Common myeloid progenitor, CD34-positive (primary cell): ENCODE measurements around the gene UBE2B.

Source experiments
- CTCF ChIA-PET: fragments of 350-600 bp; sonication (Branson Sonifier 250); formaldehyde crosslinking; loops from one replicate; lab custom pipeline; 2021; ENCODE audit warnings: antibody characterized with exemption; lab: Charles Lee
- POLR2A ChIA-PET: fragments of 350-600 bp; sonication (Branson Sonifier 250); formaldehyde crosslinking; loops from one replicate; lab custom pipeline; 2021; ENCODE audit warnings: antibody characterized with exemption; lab: Charles Lee
- DNase-seq, 3 donors: peaks; one replicate each; pipeline versions ENCODE4 v3.0.0 to v3.0.0-alpha.2; 2013
- H3K27ac ChIP-seq, 2 experiments: 1 replicate in 1 of 2; 2 replicates in 1 of 2; pipeline ENCODE4 v1.7.0; 2013; ENCODE audit warnings: inconsistent platforms in 2 of 2, low read length in 2 of 2, mild to moderate bottlenecking in 2 of 2, low read depth in 1 of 2, moderate library complexity in 1 of 2; ENCODE audit not compliant: severe bottlenecking in 2 of 2, insufficient read depth in 1 of 2, poor library complexity in 1 of 2
- H3K27me3 ChIP-seq, 5 experiments: replicated peaks in 2 of 5; 1 replicate in 3 of 5; 2 replicates in 2 of 5; pipeline versions ENCODE4 v1.6.1 to v1.7.0; 2013; ENCODE audit warnings: low read length in 4 of 5, mild to moderate bottlenecking in 2 of 5, moderate library complexity in 2 of 5, inconsistent platforms in 1 of 5; ENCODE audit not compliant: insufficient read depth in 5 of 5, control insufficient read depth in 4 of 5
- H3K36me3 ChIP-seq, 4 experiments: 1 replicate in 2 of 4; 2 replicates in 2 of 4; pipeline versions ENCODE4 v1.6.1 to v1.7.0; 2013; ENCODE audit warnings: low read length in 3 of 4, control low read depth in 1 of 4, mild to moderate bottlenecking in 1 of 4; ENCODE audit not compliant: control insufficient read depth in 4 of 4, insufficient read depth in 4 of 4
- H3K4me1 ChIP-seq, 4 experiments: 1 replicate in 3 of 4; 2 replicates in 1 of 4; pipeline versions ENCODE4 v1.6.1 to v1.7.1; 2013; ENCODE audit warnings: low read length in 3 of 4, mild to moderate bottlenecking in 3 of 4, control low read depth in 1 of 4, inconsistent platforms in 1 of 4, moderate library complexity in 1 of 4; ENCODE audit not compliant: control insufficient read depth in 4 of 4, insufficient read depth in 4 of 4; ENCODE audit errors: control extremely low read depth in 1 of 4
- H3K4me3 ChIP-seq, 7 experiments: 1 replicate in 4 of 7; 2 replicates in 3 of 7; pipeline versions ENCODE4 v1.5.1 to v1.7.0; 2013; ENCODE audit warnings: mild to moderate bottlenecking in 7 of 7, low read length in 6 of 7, moderate library complexity in 6 of 7, inconsistent platforms in 2 of 7, low read depth in 2 of 7, control low read depth in 1 of 7; ENCODE audit not compliant: insufficient read depth in 4 of 7, control insufficient read depth in 1 of 7; ENCODE audit errors: extremely low read depth in 1 of 7
- H3K9me3 ChIP-seq, 5 experiments: 1 replicate in 4 of 5; 2 replicates in 1 of 5; pipeline versions ENCODE4 v1.6.1 to v1.7.1; 2013; ENCODE audit warnings: low read length in 4 of 5, mild to moderate bottlenecking in 2 of 5, inconsistent platforms in 1 of 5, low read depth in 1 of 5, moderate library complexity in 1 of 5; ENCODE audit not compliant: control insufficient read depth in 4 of 5, insufficient read depth in 2 of 5; ENCODE audit errors: control extremely low read depth in 1 of 5
- whole genome bisulfite sequencing: methylation state at CpG from one replicate; pipeline ENCODE4 v1.1.5; 2013; ENCODE audit not compliant: insufficient coverage; 5-methylcytosine and 5-hydroxymethylcytosine counted together

UBE2B gene

DNA sequence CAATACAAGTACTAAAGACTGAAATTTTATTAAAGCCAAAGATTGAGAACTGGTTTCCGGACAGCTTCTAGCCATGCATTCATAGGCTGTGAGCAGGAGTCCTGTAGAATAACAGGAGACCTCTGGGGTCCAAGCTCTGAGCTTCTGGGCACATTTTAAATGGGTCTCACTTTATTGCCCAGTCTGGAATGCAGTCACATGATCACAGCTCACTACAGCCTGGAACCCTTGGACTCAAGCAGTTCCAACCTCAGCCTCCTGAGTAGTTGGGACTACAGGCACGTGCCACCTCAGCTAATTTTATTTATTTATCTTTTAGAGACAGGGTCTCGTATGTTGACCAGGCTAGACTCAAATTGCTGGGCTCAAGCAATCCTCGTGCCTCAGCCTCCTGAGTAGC lies 24.9 kb downstream of the UBE2B start:
- Histone ChIP-seq H3K4me1 (no peaks in the 10 kb centered on the region), H3K36me3 (peaks cover 31 to 65% (median 49%) of the 10 kb centered on the region in 4 experiments), H3K27ac (no peak overlapping the region), H3K4me3 (no peak overlapping the region), H3K9me3 (no peaks in the 10 kb centered on the region), H3K27me3 (no peaks in the 10 kb centered on the region)
- ChIA-PET POLR2A (no interaction called here), CTCF (interaction anchor here (0.8 to 2.2 kb wide), 7 partner anchors 12 to 191 kb away, joined by 3 to 9 read pairs (median 4); partner anchors contain the start of gene CDKN2AIPNL)
- WGBS: 96% methylated on average over 3 of the region's 4 CpGs
- DNase-seq: no peak

DNA sequence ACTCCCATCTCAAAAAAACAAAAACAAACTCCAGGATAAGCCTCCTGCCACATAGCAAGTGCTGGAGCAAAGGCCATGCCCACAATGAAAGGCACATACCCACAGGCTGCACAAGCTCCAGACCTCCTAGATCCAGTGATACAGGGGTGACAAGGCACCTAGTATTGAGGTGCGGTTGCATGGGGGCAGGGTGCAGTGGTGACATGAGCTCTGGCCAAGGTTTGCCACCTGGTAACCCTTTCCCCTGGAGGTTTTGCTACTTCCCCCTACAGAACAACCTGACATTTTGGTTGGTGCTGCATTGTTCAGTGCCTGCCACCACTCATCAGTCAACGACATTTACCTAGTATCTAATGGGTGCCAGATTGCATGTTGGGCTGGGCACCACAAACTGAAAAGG lies 25.8 kb downstream of the UBE2B start:
- WGBS: 90% methylated on average over 1 of the region's 2 CpGs
- Histone ChIP-seq H3K27ac (no peak overlapping the region), H3K4me3 (no peak overlapping the region), H3K9me3 (no peaks in the 10 kb centered on the region), H3K4me1 (no peaks in the 10 kb centered on the region), H3K36me3 (peaks cover 29 to 61% (median 44%) of the 10 kb centered on the region in 4 experiments), H3K27me3 (no peaks in the 10 kb centered on the region)
- CTCF ChIA-PET: interaction anchor here (1.0 to 2.2 kb wide), 3 partner anchors 11 to 187 kb away, joined by 3 to 9 read pairs (median 3); no protein-coding TSS in a partner anchor
- DNase-seq: no peak
- POLR2A ChIA-PET: interaction anchor here (0.7 to 1.4 kb wide), 2 partner anchors 14 to 138 kb away, joined by 3 to 5 read pairs; partner anchors contain the start of gene CDKN2AIPNL

DNA sequence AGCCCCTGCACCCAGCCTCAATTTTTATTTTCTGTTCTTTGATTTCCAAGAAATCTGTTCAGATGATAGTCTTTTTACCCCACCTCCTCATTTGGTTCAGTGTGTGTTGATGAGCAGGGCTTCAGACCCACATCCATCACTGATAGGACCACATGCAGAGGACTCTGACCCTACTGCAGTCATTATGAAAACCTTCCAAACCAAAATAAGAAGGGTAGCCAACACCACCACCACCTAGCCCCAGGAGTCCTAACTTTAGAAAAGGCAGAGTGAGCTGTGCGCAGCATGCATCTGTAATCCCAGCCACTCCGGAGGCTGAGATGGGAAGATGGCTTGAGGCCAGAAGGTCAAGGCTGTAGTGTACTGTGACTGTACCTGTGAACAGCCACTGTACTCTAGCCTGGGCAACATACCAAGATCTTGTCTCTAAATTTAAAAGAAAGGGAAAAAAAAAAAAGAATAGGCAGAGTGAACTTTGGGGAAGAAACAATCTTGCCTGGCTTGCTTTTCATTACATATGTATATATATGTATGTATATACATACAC lies 27.3 kb downstream of the UBE2B start:
- Histone ChIP-seq H3K27me3 (no peaks in the 10 kb centered on the region), H3K9me3 (no peaks in the 10 kb centered on the region), H3K36me3 (peaks cover 20 to 49% (median 36%) of the 10 kb centered on the region in 4 experiments), H3K4me3 (no peak overlapping the region), H3K4me1 (no peaks in the 10 kb centered on the region), H3K27ac (no peak overlapping the region)
- POLR2A ChIA-PET: interaction anchor here (0.5 to 1.7 kb wide), 3 partner anchors 13 to 127 kb away, joined by 3 to 4 read pairs (median 4); partner anchors contain the start of genes CDKN2AIPNL and UBE2B
- CTCF ChIA-PET: interaction anchor here (0.5 to 2.2 kb wide), 2 partner anchors 10 to 393 kb away, joined by 3 to 9 read pairs; no protein-coding TSS in a partner anchor
- no CpG with 5 or more reads among the region's 2 CpGs for WGBS
- no peak for DNase-seq

DNA sequence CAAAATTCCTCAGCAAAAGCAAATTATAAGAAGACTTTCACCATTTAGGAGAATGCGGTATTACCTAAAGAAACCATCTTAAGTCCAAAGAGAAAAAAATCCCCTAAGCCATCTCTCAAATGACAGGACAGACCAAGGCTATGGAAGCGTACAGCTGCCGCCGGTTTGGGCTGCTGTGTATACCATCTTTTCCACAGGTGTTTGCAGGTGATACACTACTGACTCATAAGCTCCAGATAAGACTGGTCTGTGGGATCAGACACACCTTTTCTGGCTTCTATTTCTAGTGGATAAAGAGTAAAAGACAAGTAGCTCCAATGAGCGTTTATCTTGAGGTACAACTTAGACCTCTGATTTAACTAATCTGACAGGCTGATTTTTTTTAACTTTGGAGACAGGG lies 32.6 kb downstream of the UBE2B start:
- Histone ChIP-seq H3K36me3 (peaks cover 5 to 22% (median 13%) of the 10 kb centered on the region in 4 experiments), H3K4me3 (no peak overlapping the region), H3K9me3 (no peaks in the 10 kb centered on the region), H3K27me3 (no peaks in the 10 kb centered on the region), H3K27ac (no peak overlapping the region), H3K4me1 (no peaks in the 10 kb centered on the region)
- no peak for DNase-seq
- WGBS: 100% methylated on average over 5 of the region's 5 CpGs
- ChIA-PET POLR2A (no interaction called here), CTCF (interaction anchor here (0.9 to 1.3 kb wide), 5 partner anchors 9 to 125 kb away, joined by 3 to 4 read pairs (median 3); partner anchors contain the start of gene UBE2B)

DNA sequence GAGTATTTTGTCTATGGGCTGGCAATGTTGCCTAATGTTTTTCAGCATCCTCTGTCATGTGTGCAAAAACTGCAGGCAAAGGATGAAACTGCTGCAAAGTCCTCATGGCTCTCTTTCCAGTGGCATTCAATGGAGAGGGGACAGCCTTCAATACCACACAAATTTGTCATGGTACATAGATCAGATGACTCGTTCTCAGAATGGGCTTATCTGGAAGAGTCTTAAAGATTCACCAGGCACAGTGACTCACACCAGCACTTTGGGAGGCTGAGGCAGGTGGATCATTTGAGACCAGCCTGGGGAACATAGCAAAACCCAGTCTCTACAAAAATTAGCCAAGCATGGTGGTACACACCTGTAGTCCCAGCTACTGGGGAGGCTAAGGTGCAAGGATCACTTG lies 35.0 kb downstream of the UBE2B start:
- CTCF ChIA-PET: interaction anchor here (1.1 to 3.8 kb wide), 5 partner anchors 15 to 226 kb away, joined by 3 to 12 read pairs (median 3); no protein-coding TSS in a partner anchor
- Histone ChIP-seq H3K27me3 (no peaks in the 10 kb centered on the region), H3K9me3 (no peaks in the 10 kb centered on the region), H3K4me1 (peaks cover 7 to 14% (median 12%) of the 10 kb centered on the region in 4 experiments), H3K36me3 (peaks cover 0 to 24% (median 12%) of the 10 kb centered on the region in 4 experiments), H3K27ac (no peak overlapping the region), H3K4me3 (no peak overlapping the region)
- POLR2A ChIA-PET: no interaction called here
- DNase-seq: no peak
- WGBS: no CpG with 5 or more reads among the region's 1 CpG

DNA sequence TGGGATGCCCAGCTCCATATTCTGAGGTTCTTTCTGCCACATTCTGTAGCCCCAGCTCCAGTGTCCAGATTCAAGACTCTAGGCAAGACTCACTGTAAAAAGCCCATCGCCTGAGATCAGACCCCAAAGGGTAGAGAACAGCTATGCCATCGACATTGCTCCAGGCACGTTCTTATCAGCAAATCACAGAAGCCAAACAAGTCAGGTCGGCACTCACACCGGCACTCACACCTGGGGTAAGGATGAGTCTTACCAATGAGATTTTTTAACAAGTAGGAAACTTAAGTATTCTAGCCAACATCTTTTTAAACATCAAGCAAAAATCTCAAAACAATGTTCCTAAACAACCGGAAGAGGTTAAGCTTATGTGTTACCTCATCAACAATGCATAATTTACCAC lies 38.0 kb downstream of the UBE2B start:
- H3K9me3 ChIP-seq: no peaks in the 10 kb centered on the region
- POLR2A ChIA-PET: interaction anchor here (0.6 kb wide), 2 partner anchors 25 to 38 kb away, joined by 3 read pairs; partner anchors contain the start of gene UBE2B
- no peaks in the 10 kb centered on the region for H3K27me3 ChIP-seq
- no peak for DNase-seq
- CTCF ChIA-PET: interaction anchor here (1.0 to 3.8 kb wide), 7 partner anchors 9 to 168 kb away, joined by 3 to 13 read pairs (median 5); no protein-coding TSS in a partner anchor
- WGBS: 88% methylated on average over 4 of the region's 6 CpGs
- H3K27ac ChIP-seq: no peak overlapping the region
- H3K4me3 ChIP-seq: no peak overlapping the region
- H3K36me3 ChIP-seq: peaks cover 0 to 19% (median 8%) of the 10 kb centered on the region in 4 experiments
- H3K4me1 ChIP-seq: peaks cover 9 to 24% (median 16%) of the 10 kb centered on the region in 4 experiments

DNA sequence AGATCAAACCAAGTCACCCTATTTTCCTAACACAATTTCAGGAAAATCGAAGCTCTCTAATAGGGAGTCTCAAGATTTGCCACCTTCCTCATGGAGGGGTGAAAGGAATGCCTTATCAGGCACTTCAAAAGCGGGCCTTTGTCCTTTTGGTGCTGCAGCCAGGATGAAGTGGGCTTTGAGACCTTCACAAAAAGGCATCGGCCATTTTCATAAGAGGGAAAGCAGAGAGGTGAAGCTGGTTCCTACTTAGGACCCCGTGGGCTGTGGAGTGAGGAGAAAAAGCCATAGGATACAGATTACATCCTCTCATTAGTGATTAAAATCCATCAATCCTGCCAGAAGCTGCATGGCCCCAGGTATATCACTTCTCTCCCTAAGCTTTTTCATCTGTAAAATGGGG lies 39.5 kb downstream of the UBE2B start:
- ChIA-PET POLR2A (interaction anchor here (1.2 to 1.8 kb wide), 5 partner anchors 26 to 145 kb away, joined by 3 to 7 read pairs (median 5); no protein-coding TSS in a partner anchor), CTCF (interaction anchor here (0.6 to 5.7 kb wide), 29 partner anchors 10 to 176 kb away, joined by 3 to 32 read pairs (median 6); no protein-coding TSS in a partner anchor)
- Histone ChIP-seq H3K27me3 (no peaks in the 10 kb centered on the region), H3K27ac (peak overlapping the region in 1 of 2 experiments; percentile 84), H3K4me3 (peak overlapping the region in 6 of 7 experiments; percentile 76 to 90 (median 87)), H3K36me3 (peaks cover 0 to 16% (median 8%) of the 10 kb centered on the region in 4 experiments), H3K4me1 (peaks cover 9 to 24% (median 16%) of the 10 kb centered on the region in 4 experiments), H3K9me3 (no peaks in the 10 kb centered on the region)
- DNase-seq: no peak
- 67% methylated on average over 3 of the region's 4 CpGs for WGBS
